GM18951 (cell line): ENCODE data around the gene ZNF518A.

ENCODE experiments used
- POLR2A ChIP-seq: IDR thresholded peaks from 4 replicates; pipeline ENCODE4 v1.6.1; 2011; ENCODE audit warnings: mild to moderate bottlenecking; ENCODE audit not compliant: insufficient read length, insufficient read depth; ENCODE audit errors: extremely low read depth
- in situ Hi-C: fragments of 300-500 bp; cut with MboI; formaldehyde crosslinking; loops from one replicate; pipeline ENCODE4 v1.12.0; 2022; ENCODE audit warnings: low sequenced_read_pairs, mixed read lengths, inconsistent platforms; ENCODE audit not compliant: unreplicated experiment

The ZNF518A gene

DNA sequence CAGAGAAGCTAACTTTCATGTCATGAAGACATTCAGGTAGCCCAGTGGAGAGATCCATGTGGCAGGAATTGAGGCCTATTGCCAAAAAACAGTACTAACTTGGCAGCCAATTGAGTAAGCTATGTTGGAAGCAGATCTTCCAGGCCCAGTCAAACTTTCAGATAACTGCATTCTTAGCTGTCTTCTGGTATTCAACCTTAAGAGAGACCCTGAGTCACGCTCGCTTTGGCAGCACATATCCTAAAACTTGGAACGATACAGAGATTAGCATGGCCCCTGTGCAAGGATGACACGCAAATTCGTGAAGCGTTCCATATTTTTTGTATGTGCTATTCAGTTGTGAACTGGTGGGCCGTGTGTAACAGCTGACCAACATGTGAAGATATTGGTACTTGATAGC lies 17.6 kb upstream of the ZNF518A start:
- in situ Hi-C loops = no loop called here
- no peak for TF ChIP-seq POLR2A

DNA sequence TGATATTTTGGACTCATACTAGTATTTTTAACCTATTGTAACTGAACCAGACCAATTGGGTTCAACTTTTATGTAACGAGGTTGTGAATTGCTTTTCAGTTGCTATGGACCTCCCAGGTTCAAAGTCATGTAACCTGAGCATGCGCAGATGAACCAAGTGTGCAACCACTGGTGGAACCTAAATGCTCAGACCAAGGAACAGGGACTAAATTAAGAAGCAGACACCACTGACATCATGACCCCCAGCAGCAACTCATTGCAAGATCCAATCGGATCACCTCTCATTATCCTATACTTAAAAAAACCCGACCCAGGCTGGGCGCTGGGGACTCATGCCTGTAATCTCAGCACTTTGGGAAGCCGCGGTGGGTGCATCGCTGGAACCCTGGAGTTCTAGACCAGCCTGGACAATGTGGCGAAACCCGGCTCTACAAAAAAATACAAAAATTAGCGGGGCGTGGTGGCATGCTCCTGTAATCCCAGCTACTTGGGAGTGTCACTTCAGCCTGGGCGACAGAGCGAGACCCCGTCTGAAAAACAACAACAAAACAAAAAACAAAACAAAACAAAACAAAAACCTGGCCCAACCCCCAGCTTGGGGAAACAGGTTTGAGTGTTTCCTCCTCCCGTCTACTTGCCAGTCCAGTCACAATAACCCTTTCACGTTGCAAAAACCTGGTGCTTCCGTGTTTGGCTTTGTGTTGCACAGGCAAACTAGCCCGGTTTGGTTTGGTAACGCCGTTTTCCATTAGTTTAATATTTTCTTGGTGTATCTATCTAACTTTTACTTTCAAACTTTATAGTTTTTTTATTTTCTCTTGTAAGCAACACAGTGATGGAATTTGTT lies 11.3 kb upstream of the ZNF518A start:
- in situ Hi-C loops = no loop called here
- no peak for TF ChIP-seq POLR2A

DNA sequence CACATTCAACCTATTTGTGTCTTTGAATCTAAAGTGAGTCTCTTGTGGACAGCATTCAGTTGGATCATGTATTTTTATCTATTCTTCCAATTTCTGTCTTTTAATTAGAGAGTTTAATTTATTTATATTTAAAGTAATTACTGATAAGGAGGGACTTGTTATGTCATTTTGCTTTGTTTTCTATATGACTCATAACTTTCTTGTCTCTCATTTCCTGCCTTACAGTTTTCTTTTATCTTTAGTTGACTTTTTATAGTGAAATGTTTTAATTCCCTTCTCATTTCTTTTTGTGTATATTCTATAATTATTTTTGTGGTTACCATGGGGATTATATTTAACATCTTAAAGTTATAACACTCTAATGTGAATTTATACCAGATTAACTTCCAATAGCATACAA lies 7.3 kb upstream of the ZNF518A start:
- in situ Hi-C loops = loop anchor here (10.0 kb wide), 1 partner anchor 368 kb away; the partner anchor contains the start of gene ENTPD1
- TF ChIP-seq POLR2A = no peak

DNA sequence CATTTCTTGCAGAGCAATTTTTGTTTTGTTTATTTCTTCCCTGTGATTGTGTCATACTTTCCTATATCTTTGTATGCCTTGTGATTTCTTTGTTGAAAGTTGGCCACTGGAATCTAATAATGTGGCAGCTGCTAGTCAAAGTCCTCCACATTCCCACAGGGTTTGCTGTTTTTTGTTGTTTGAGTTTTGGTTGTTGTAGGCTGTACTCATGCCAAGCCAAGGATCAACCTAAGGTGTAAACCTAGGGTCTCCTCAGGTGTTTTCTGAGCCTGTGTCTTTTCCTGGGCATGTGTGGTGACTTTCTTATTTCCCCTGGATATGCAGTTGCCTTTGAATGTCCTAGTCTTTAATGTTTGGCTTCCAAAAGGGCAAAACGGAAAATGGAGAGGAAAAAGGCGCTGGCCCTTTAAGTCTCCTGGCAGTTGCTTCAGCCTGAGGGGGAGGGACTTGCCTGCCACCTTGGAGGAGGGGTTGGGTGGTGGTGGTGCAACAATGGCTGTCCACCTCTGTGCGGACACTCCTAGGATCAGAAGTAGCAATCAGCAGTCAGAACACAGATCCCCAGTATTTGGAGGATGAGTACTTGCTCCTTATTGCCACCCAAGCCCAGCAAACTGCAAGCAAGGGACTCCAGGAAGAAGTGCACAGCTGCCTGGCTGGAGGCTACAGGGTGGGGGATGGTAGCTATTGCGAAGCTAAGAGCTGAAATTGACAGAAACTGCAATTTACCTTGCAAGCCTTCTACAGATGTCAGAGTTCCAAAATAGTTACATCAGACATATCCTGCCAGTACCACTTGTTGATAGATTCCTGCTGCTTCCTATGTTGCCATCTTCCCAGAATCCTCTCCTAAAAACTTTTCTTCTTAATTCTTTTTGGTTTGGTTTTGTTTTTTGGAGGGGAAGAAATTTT lies 5.6 kb upstream of the ZNF518A start:
- in situ Hi-C loops = loop anchor here (10.0 kb wide), 1 partner anchor 370 kb away; the partner anchor contains the start of gene ENTPD1
- no peak for TF ChIP-seq POLR2A

DNA sequence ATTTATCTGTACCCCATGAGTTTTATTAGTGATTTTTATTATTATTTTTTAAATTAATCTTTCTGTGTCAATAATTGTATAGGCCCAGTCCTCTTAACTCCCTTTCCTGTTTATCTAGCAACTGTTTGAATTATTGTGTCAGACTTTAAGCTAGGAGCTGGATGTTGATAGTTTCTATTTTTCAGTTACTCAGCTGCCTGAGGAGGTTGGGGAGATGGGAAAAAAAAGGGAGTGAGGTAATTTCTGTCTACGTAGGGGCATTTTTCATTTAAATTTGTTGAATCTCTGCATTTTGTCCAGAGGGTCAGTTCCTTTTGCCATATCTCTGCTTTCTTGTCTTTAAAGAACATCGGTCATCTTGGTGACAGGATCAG lies 5.0 kb upstream of the ZNF518A start:
- in situ Hi-C loops = loop anchor here (10.0 kb wide), 1 partner anchor 370 kb away; the partner anchor contains the start of gene ENTPD1

DNA sequence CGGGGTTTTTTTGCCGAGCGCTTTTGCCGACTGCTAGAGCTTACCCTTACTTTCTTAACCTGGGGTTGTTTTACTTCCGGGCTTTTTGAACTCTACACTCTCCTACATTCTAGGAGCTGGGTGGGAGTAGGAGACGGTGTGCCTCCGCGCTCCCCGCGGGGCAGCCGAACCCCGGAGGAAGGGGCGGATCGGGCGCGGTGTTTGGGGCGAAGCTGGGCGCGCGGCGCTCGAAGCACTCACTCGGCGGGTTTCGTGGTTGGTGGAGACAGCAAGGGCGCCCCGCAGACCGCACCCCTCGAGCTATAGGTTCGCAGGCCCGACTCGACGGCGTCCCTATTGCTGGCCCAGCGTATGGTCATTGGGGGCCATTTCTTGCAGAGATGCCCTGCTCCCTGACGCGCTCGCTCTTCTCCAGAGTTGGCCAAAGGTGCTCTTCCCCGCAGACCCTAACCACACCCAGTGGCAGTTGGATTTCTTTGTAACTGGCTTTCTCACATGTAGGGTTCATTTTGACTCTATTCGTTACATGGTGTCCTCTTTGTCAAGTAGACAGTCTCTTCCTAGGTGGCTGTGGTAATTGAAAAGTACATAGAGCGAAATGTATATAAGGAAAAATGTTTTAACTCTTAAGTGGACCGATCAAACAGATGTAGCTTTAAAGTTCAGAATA lies 364 bp downstream of the ZNF518A start:
- in situ Hi-C loops = no loop called here
- TF ChIP-seq POLR2A = peak; percentile 75

More for the DNA sequence above, 5.0 kb upstream of the ZNF518A start:
- no peak for TF ChIP-seq POLR2A

DNA sequence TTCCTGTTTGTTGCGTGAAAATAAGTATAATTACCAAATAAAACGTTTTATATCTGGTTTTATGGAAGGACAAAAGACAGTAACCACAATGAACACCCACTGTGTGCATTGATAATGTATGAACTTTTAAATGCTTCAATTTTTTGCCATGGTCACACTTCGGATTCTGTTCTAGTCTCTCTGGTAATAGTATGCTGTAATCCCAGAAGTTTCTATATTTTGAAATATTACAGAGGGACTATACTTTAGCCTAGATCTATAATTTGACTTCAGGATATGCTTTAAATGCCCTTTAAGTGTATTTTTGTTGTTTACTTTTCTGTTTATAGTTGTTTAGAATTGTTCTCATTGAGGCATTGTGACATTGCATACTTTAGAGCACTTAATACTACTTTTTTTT lies 1.5 kb downstream of the ZNF518A start:
- in situ Hi-C loops = no loop called here
- TF ChIP-seq POLR2A = no peak

DNA sequence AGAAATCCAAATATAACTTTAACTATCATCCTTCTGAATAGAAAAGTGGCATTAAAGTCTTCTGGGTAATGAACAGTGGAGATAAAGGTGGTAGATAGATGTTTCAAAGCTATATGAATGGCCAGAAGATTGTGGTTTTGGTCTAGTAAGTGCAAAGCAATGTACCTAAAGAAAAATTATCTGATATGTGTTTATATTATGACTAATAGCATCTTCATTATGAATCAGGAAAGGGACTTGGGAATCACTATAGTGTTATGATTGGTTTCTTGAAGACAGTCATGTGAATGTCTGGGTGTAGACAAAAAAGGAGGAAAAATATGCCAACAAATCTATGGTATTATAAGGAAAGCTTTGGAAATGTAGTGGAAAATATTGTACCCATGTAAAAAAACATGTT lies 3.0 kb downstream of the ZNF518A start:
- no peak for TF ChIP-seq POLR2A
- in situ Hi-C loops = no loop called here

DNA sequence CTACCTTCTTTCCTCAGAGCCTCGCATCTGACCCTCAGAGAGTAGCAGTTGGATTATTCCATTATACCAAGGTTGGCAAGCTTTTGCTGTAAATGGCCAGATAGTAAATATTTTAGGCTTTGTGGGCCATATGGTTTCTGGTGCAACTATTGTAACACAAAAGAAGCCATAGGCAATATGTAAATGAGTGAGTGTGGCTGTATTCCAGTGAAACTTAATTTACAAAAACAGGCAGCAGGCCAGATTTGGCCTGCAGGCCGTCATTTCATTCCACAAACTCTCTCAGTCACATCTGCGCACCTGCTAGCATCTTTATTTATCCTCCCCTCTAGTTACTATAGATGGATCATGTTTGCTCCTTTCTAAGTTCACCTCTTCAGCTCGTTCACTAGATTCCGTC lies 6.7 kb downstream of the ZNF518A start:
- no peak for TF ChIP-seq POLR2A
- in situ Hi-C loops = no loop called here

DNA sequence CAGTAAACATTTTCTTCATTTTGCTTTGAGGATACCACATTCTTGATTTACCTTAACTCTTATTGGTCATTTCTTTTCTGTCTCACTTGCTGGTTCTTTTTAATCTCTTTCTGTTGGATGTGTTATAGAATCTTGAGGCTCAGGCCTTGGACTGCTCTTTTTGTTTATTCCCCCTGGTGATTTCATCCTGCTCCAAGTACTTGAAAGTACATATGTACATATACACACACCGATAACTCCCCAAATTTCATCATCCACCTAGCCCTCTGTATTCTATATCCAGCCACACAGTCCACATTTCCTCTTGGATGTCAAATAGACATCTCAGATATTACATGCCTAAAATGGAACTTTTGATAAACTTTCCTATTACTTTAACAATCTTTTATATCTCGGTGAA lies 7.5 kb downstream of the ZNF518A start:
- TF ChIP-seq POLR2A = no peak
- in situ Hi-C loops = no loop called here

DNA sequence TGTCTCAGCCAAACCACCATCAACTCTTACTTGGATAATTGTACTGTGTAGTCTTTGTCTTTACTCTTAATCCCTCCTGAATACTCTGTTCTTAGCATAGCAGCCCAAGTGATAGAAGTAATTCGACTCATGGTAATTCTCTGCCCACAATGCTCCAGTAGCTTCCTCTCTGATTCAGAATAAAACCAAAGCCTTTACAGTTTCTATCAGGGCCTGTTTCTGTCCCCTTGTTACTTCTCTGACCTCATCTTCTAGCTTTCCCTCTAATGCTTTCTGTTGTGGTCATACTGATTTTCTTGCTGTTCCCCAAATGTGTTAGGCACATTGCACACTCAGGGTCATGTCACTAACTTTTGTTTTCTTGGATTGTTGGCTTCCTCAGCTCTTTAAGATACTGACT lies 8.0 kb downstream of the ZNF518A start:
- TF ChIP-seq POLR2A = no peak
- in situ Hi-C loops = no loop called here

DNA sequence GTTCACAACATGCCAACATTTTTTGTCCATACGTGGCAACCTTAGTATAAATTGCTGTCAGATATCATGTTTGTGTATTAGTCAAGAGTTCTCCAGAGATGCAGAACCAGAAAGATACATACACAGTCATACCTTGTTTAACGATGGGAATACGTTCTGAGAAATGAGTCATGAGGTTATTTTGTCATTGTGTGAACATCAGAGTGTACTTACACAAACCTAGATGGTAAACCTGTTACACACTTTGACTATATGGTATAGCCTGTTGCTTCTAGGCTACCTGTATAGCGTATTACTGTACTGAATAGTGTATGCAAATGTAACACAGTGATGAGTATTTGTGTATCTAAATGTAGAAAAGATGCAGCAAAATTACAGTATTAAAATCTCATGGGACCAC lies 22.3 kb downstream of the ZNF518A start:
- in situ Hi-C loops = no loop called here
- TF ChIP-seq POLR2A = no peak

DNA sequence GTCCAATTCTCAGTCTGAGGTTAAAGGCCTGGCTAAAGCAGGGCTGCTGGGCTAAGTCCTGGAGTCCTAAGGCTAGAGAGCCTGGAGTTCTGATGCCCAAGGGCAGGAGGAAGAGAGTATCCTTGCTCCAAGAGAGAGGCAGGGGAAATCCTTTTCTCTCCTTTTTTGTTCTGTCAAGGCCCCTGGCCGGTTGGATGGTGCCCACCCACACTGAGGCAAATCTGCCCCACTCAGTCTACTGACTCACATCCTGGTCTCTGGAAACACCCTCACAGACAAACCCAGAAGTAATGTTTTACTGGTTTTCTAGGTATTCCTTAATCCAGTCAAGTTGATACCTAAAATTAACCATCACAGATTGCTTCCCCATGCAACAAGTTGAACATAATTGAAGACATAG lies 23.0 kb downstream of the ZNF518A start:
- TF ChIP-seq POLR2A = no peak
- in situ Hi-C loops = no loop called here
